HL-60 (cell line): ENCODE results near the gene HIP1.

Experiments used
- DNase-seq, 2 experiments: peaks; one replicate each; pipeline ENCODE4 v3.0.0-alpha.2; 2010 to 2020; ENCODE audit warnings: low read depth in 1 of 2, low spot score in 1 of 2
- H3K27ac ChIP-seq: fragments of 250-450 bp; sonication (Bioruptor Pico); replicated peaks from 2 replicates; pipeline ENCODE4 v1.5.1; 2020; ENCODE audit warnings: mild to moderate bottlenecking, moderate library complexity
- H3K27me3 ChIP-seq: fragments of 250-450 bp; sonication (Bioruptor Pico); 2 replicates; pipeline ENCODE4 v1.5.1; 2021; ENCODE audit warnings: mild to moderate bottlenecking, moderate library complexity; ENCODE audit not compliant: insufficient read depth, poor library complexity, severe bottlenecking
- H3K4me3 ChIP-seq: replicated peaks from 2 replicates; pipeline ENCODE4 v1.5.1; 2011; ENCODE audit warnings: mild to moderate bottlenecking, control low read depth, low read length; ENCODE audit not compliant: insufficient read depth
- GABPA ChIP-seq: IDR thresholded peaks from 2 replicates; pipeline ENCODE4 v1.6.1; 2012; ENCODE audit warnings: low read depth
- POLR2AphosphoS5 ChIP-seq: IDR thresholded peaks from 2 replicates; pipeline ENCODE4 v1.6.1; 2012; ENCODE audit warnings: low read depth
- SPI1 ChIP-seq: IDR thresholded peaks from 2 replicates; pipeline ENCODE4 v1.6.1; 2012; ENCODE audit warnings: low read depth, mild to moderate bottlenecking, borderline replicate concordance
- TF ChIP-seq, protein P1 (sequence below): IDR thresholded peaks from 2 replicates; pipeline ENCODE4 v1.6.1; 2012; ENCODE audit warnings: low read depth; ENCODE audit not compliant: insufficient replicate concordance
- TF ChIP-seq, protein P2 (sequence below): IDR thresholded peaks from one replicate; pipeline ENCODE4 v1.5.1; 2011; ENCODE audit warnings: low read length, control low read depth, inconsistent platforms; ENCODE audit not compliant: insufficient read depth

The HIP1 gene

DNA sequence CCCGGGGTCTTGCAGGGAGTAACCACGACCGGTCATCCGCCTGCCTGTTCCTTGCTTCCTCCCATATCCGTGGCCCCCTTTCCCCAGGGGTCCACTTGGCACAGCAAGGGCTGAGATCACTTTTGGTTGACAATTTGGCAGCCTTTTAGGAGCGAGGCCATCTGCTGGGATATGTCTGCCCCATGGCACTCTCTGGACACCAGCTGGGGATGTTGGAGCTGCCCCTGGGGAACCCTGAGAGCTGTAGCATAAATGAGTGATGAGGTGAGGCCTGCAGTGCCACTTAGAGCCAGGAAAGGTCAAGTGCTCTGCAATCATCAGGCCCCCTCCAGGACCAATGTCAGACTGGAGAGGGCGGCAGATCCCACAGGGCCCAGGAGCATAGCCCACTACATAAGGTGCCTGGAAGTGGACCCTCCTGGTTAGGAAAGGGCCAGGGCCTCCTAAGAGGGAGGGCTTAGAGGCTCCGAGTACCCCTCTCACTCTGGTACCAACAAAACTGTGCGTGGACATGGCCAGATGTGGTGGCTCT, 92.1 kb downstream of the HIP1 start:
- DNase-seq = no peak
- H3K4me3 ChIP-seq = no peak overlapping the region
- TF ChIP-seq POLR2AphosphoS5 (no peak), SPI1 (no peak), GABPA (no peak)
- TF ChIP-seq, protein P1, sequence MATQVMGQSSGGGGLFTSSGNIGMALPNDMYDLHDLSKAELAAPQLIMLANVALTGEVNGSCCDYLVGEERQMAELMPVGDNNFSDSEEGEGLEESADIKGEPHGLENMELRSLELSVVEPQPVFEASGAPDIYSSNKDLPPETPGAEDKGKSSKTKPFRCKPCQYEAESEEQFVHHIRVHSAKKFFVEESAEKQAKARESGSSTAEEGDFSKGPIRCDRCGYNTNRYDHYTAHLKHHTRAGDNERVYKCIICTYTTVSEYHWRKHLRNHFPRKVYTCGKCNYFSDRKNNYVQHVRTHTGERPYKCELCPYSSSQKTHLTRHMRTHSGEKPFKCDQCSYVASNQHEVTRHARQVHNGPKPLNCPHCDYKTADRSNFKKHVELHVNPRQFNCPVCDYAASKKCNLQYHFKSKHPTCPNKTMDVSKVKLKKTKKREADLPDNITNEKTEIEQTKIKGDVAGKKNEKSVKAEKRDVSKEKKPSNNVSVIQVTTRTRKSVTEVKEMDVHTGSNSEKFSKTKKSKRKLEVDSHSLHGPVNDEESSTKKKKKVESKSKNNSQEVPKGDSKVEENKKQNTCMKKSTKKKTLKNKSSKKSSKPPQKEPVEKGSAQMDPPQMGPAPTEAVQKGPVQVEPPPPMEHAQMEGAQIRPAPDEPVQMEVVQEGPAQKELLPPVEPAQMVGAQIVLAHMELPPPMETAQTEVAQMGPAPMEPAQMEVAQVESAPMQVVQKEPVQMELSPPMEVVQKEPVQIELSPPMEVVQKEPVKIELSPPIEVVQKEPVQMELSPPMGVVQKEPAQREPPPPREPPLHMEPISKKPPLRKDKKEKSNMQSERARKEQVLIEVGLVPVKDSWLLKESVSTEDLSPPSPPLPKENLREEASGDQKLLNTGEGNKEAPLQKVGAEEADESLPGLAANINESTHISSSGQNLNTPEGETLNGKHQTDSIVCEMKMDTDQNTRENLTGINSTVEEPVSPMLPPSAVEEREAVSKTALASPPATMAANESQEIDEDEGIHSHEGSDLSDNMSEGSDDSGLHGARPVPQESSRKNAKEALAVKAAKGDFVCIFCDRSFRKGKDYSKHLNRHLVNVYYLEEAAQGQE = no peak
- TF ChIP-seq, protein P2, sequence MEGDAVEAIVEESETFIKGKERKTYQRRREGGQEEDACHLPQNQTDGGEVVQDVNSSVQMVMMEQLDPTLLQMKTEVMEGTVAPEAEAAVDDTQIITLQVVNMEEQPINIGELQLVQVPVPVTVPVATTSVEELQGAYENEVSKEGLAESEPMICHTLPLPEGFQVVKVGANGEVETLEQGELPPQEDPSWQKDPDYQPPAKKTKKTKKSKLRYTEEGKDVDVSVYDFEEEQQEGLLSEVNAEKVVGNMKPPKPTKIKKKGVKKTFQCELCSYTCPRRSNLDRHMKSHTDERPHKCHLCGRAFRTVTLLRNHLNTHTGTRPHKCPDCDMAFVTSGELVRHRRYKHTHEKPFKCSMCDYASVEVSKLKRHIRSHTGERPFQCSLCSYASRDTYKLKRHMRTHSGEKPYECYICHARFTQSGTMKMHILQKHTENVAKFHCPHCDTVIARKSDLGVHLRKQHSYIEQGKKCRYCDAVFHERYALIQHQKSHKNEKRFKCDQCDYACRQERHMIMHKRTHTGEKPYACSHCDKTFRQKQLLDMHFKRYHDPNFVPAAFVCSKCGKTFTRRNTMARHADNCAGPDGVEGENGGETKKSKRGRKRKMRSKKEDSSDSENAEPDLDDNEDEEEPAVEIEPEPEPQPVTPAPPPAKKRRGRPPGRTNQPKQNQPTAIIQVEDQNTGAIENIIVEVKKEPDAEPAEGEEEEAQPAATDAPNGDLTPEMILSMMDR = no peak
- H3K27ac ChIP-seq = no peak overlapping the region
- no peaks in the 10 kb centered on the region for H3K27me3 ChIP-seq

DNA sequence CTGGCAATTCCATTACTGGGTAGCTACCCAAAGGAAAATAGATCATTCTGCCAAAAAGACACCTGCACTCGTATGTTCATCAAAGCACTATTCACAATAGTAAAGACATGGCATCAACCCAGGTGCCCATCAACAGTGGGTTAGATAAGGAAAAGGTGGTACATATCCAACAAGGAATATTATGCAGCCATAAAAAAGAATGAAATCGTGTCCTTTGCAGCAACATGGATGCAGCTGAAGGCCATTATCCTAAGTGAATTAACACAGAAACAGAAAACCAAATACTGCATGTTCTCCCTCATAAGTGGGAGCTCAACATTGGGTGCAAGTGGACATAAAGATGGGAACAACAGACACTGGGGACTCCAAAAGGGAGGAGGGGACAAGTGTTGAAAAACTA, 93.2 kb downstream of the HIP1 start:
- Histone ChIP-seq H3K27ac (no peak overlapping the region), H3K27me3 (no peaks in the 10 kb centered on the region), H3K4me3 (no peak overlapping the region)
- TF ChIP-seq, protein P1 = no peak
- TF ChIP-seq GABPA (no peak), SPI1 (no peak), POLR2AphosphoS5 (no peak)
- TF ChIP-seq, protein P2 = no peak
- no peak for DNase-seq

DNA sequence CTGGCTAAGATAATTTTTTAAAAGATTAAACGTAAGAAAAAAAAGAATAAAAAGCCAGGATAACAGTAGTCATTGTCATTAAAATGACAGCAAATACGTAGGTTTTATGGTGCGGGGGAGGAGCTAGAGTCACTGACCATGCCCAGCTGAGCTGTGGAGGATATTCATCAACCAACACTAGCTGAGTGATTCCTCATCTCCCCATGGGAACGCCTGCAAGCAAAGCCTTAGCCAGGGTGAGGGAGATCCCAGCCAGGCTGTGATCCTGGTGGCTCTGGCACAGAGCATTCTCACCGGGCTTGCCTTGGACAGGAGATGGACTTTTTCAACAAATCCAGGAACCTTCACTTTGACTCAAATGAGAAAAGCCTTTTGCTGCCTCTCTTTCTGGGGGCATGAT, 94.2 kb downstream of the HIP1 start:
- Histone ChIP-seq H3K27ac (no peak overlapping the region), H3K4me3 (no peak overlapping the region), H3K27me3 (no peaks in the 10 kb centered on the region)
- TF ChIP-seq, protein P1 = no peak
- TF ChIP-seq SPI1 = no peak
- TF ChIP-seq, protein P2 = no peak
- TF ChIP-seq POLR2AphosphoS5 = no peak
- TF ChIP-seq GABPA = no peak
- no peak for DNase-seq
